Measurements from ENCODE around the gene LPXN.

DNA sequence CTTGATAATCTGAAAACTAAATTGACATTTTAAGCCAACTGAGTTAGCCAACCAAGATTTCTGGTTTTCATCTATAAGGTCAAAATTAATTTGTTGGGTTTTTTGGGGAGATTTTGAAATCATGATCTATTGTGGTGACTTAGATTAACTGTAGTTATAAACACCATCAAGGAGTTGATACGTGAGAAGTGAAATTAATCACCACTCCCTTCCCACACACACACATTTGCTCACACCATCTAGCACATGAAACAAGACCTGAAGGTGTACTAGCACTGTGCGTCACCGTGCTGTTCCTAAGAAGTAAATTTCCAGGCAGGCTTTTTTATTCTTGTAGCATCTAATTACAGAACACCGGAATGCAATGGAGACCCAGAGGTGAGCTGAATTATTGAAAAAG, 69.8 kb downstream of the LPXN start:
- no peak for TF ChIP-seq EZH2phosphoT487 (IDR thresholded peaks at IDR 0.05; ENCODE audit: insufficient read depth, low read depth)
- TF ChIP-seq EZH2 (IDR thresholded peaks at IDR 0.05; ENCODE audit: insufficient read depth, poor library complexity, severe bottlenecking), result no peak
